ENCODE results near the gene OR2T4. TPM values are rescaled to one million over a fixed set of nuclear protein-coding genes. Genes with fewer than 3 reads are reported as not detected.

Gene OR2T4
- total RNA-seq, 2 experiments from 2014 or later: not detected

DNA sequence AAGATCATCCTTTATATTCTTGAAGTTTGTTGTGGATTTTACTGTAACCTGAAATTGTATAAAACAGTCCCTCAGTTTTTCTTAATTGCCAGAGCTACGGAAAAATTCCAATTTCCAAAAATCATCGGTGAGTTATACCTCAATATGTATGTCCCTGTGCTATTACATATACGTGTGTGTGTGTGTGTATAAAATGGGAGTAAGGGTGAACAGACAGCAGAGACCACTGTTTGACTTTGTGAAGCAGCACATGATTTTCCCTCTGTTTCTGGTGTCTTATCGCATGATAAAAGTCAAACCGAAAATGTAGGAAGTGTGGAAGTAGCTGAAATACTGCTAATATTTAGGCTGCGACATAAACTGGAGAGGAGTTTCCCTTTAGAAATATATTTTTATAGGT, 42.6 kb downstream of the OR2T4 start:
- Mint-ChIP-seq H3K36me3 (no peaks in the 10 kb centered on the region), H3K27me3 (no peaks in the 10 kb centered on the region), H3K4me3 (no peak overlapping the region), H3K9me3 (ENCODE audit: low read depth) (peaks cover 3% of the 10 kb centered on the region), H3K27ac (no peak overlapping the region), H3K4me1 (peaks cover 10% of the 10 kb centered on the region)
- DNase-seq (no peak), ATAC-seq (no peak)
- CTCF ChIA-PET: interaction anchor here (0.7 to 1.9 kb wide), 3 partner anchors 282 to 404 kb away, joined by 3 to 6 read pairs (median 6); no protein-coding TSS in a partner anchor

- no peak for ATAC-seq
- Mint-ChIP-seq H3K9me3 (ENCODE audit: low read depth) (peaks cover 11% of the 10 kb centered on the region), H3K4me1 (peaks cover 10% of the 10 kb centered on the region)
Measured at GRCh38 chr1:248406721-248407692, 45.5 kb downstream of the OR2T4 start.

More at GRCh38 chr1:248406721-248407692, 45.5 kb downstream of the OR2T4 start:
- CTCF ChIA-PET: no interaction called here
- Mint-ChIP-seq H3K27ac (no peak overlapping the region), H3K36me3 (no peaks in the 10 kb centered on the region), H3K4me3 (no peak overlapping the region), H3K27me3 (no peaks in the 10 kb centered on the region)
- DNase-seq: no peak

Other genes with a start within 250 kb of the OR2T4 start
- not detected for gene OR2M5, start 216.5 kb upstream of the OR2T4 start, total RNA-seq
- gene OR2M2, start 186.8 kb upstream of the OR2T4 start, total RNA-seq: not detected
- not detected for gene OR2M3, start 164.4 kb upstream of the OR2T4 start, total RNA-seq
- not detected for gene OR2M4, start 130.2 kb upstream of the OR2T4 start, total RNA-seq
- gene OR2T33, start 83.7 kb upstream of the OR2T4 start, total RNA-seq: not detected
- gene OR2T12, start 58.2 kb upstream of the OR2T4 start, total RNA-seq: not detected
- not detected for gene OR2M7, start 37.1 kb upstream of the OR2T4 start, total RNA-seq
- not detected for gene OR14C36, start 12.9 kb upstream of the OR2T4 start, total RNA-seq
- gene OR2T6, start 14.1 kb downstream of the OR2T4 start, total RNA-seq: not detected
- not detected for gene OR2T1, start 41.4 kb downstream of the OR2T4 start, total RNA-seq
- not detected for gene OR2T2, start 84.0 kb downstream of the OR2T4 start, total RNA-seq
- gene OR2T3, start 111.7 kb downstream of the OR2T4 start, total RNA-seq: not detected
- gene OR2T5, start 126.9 kb downstream of the OR2T4 start, total RNA-seq: not detected
- not detected for gene OR2G6, start 146.4 kb downstream of the OR2T4 start, total RNA-seq
- not detected for gene OR2T29, start 201.1 kb downstream of the OR2T4 start, total RNA-seq
- not detected for gene OR2T34, start 213.1 kb downstream of the OR2T4 start, total RNA-seq
- gene OR2T10, start 236.0 kb downstream of the OR2T4 start, total RNA-seq: not detected

Data from activated CD8-positive, alpha-beta memory T cell treated with anti-CD3 and anti-CD28 coated beads, Interleukin-2, amount 10 ng/mL, durations not matched to agents 7 days and 5 days (primary cell).